Fibroblast of lung (primary cell): Measurements from ENCODE around the gene RBFOX1. TPM values are rescaled to one million over a fixed set of nuclear protein-coding genes. Genes with fewer than 3 reads are reported as not detected.

Experiments used
- DNase-seq, 2 donors: peaks; one replicate each; pipeline versions ENCODE4 v3.0.0 to v3.0.0-alpha.2; 2010; ENCODE audit warnings: low read depth in 2 of 2
- H2AFZ ChIP-seq: 2 replicates; pipeline ENCODE4 v1.5.1; 2012; ENCODE audit warnings: low read length, control low read depth, inconsistent platforms
- H3K27ac ChIP-seq: 2 replicates; pipeline ENCODE4 v1.5.1; 2011; ENCODE audit warnings: low read length, control low read depth; ENCODE audit not compliant: insufficient read depth
- H3K27me3 ChIP-seq: 2 replicates; pipeline ENCODE4 v1.5.1; 2011; ENCODE audit warnings: mild to moderate bottlenecking, low read length; ENCODE audit not compliant: control insufficient read depth, insufficient read depth
- H3K36me3 ChIP-seq: 2 replicates; pipeline ENCODE4 v1.5.1; 2011; ENCODE audit warnings: low read length; ENCODE audit not compliant: control insufficient read depth, insufficient read depth
- H3K4me1 ChIP-seq: 2 replicates; pipeline ENCODE4 v1.5.1; 2011; ENCODE audit warnings: low read length; ENCODE audit not compliant: control insufficient read depth, insufficient read depth; ENCODE audit errors: extremely low read depth
- H3K4me2 ChIP-seq: 2 replicates; pipeline ENCODE4 v1.5.1; 2011; ENCODE audit warnings: low read length, control low read depth; ENCODE audit not compliant: insufficient read depth; ENCODE audit errors: extremely low read depth
- H3K4me3 ChIP-seq, 4 experiments: fragments of 200-600 bp in 1 of 4; sonication (generic) in 1 of 4; replicated peaks in 1 of 4; 2 replicates each; pipeline ENCODE4 v1.5.1; 2011 to 2016; ENCODE audit warnings: low read length in 4 of 4, low read depth in 3 of 4, mild to moderate bottlenecking in 3 of 4, control low read depth in 2 of 4, inconsistent platforms in 1 of 4, mixed read lengths in 1 of 4; ENCODE audit not compliant: insufficient read depth in 1 of 4; ENCODE audit errors: control extremely low read depth in 1 of 4
- H3K79me2 ChIP-seq: 2 replicates; pipeline ENCODE4 v1.5.1; 2012; ENCODE audit warnings: mild to moderate bottlenecking, low read length, inconsistent platforms; ENCODE audit not compliant: control insufficient read depth, insufficient read depth
- H3K9ac ChIP-seq: 2 replicates; pipeline ENCODE4 v1.5.1; 2011; ENCODE audit warnings: mild to moderate bottlenecking, low read length, control low read depth; ENCODE audit not compliant: insufficient read depth
- H3K9me3 ChIP-seq: 2 replicates; pipeline ENCODE4 v1.5.1; 2012; ENCODE audit warnings: low read depth, low read length; ENCODE audit not compliant: control insufficient read depth, insufficient read depth
- H4K20me1 ChIP-seq: 2 replicates; pipeline ENCODE4 v1.5.1; 2011; ENCODE audit warnings: low read length; ENCODE audit not compliant: control insufficient read depth, insufficient read depth; ENCODE audit errors: extremely low read depth
- CTCF ChIP-seq, 2 donors: IDR thresholded peaks in 1 of 2; conservative IDR thresholded peaks in 1 of 2; 1 replicate in 1 of 2; 2 replicates in 1 of 2; pipeline ENCODE4 v1.5.1; 2011 to 2012; ENCODE audit warnings: low read length in 2 of 2, control low read depth in 1 of 2, inconsistent platforms in 1 of 2, low read depth in 1 of 2, mild to moderate bottlenecking in 1 of 2
- EZH2 ChIP-seq: IDR thresholded peaks from 2 replicates; pipeline ENCODE4 v1.5.1; 2012; ENCODE audit warnings: low read length, control low read depth, mild to moderate bottlenecking; ENCODE audit errors: missing control alignments
- polyA plus RNA-seq, 2 donors: library from polyadenylated mRNA; depleted of rRNA in 1 of 2; stranded (reverse) in 1 of 2; unstranded in 1 of 2; fragments of >200 nt; gene quantifications; 2 replicates each; pipeline ENCODE4 v1.2.1, GENCODE V29; 2011 to 2012; ENCODE audit warnings: missing spikeins in 1 of 2
- total RNA-seq: library from RNA; depleted of rRNA; stranded (reverse); fragments of >200 nt; gene quantifications from 2 replicates; pipeline ENCODE4 v1.2.1, GENCODE V29; 2014

RBFOX1 gene
- total and polyA plus RNA-seq, 2 donors (not counting 1 experiment from before 2014, with no cell fraction given) = not detected

DNA sequence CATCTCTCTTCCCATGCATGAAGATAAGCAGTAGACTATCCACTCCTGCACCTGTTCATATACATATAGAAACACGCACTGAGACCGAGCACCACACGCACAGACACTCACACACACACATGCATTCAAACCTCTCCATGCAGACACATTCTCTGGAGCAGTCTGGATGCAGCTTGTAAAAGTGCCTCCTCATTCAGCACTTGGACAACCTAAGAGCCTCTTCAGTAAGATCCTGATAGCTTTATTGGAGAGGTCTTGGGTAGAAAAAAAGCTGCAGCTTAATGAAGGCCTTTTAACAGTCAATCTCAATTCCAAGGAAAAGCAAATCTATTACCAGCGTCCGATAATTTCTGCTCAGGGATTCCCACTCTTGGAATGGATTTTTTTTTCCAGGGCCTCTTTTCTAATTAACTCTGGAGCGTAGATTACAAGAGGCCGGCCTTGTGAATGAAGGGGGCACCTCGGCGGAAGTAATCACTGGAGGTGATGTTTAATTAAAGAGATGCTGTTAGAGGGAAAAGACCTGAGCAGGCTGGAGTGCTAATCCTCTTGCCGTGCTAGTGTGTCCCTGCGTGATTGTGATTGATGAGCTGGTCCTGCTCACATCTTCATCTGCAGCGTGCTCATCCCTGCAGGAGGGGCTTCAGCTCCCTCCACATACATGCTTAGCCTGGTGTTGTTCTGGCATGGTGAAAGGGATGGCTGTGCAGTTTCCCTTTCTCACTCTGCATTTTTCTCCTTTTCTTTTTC, 155.1 kb downstream of the RBFOX1 start:
- Histone ChIP-seq H3K79me2 (no peaks in the 10 kb centered on the region), H3K9me3 (no peaks in the 10 kb centered on the region), H3K4me2 (no peak overlapping the region), H2AFZ (no peak overlapping the region), H3K36me3 (no peaks in the 10 kb centered on the region), H3K27me3 (no peaks in the 10 kb centered on the region), H3K4me3 (no peak overlapping the region), H3K9ac (no peak overlapping the region), H4K20me1 (no peaks in the 10 kb centered on the region), H3K27ac (no peak overlapping the region), H3K4me1 (no peaks in the 10 kb centered on the region)
- no peak for DNase-seq
- no peak for TF ChIP-seq EZH2

- Histone ChIP-seq H3K36me3 (no peaks in the 10 kb centered on the region), H3K4me1 (no peaks in the 10 kb centered on the region), H3K79me2 (no peaks in the 10 kb centered on the region), H2AFZ (no peak overlapping the region), H3K4me2 (no peak overlapping the region), H3K9ac (no peak overlapping the region), H3K27ac (no peak overlapping the region), H4K20me1 (no peaks in the 10 kb centered on the region), H3K27me3 (no peaks in the 10 kb centered on the region), H3K9me3 (no peaks in the 10 kb centered on the region), H3K4me3 (no peak overlapping the region)
- DNase-seq = no peak
- TF ChIP-seq CTCF (conservative IDR thresholded peaks at IDR 0.05 in 1 of 2, IDR thresholded peaks at IDR 0.05 in 1 of 2; ENCODE audit: low read depth in 1 of 2, low read length in 2 of 2) (no peak), EZH2 (no peak)
These were observed 159.5 kb downstream of the RBFOX1 start for GRCh38 chr16:7492122-7492521.

DNA sequence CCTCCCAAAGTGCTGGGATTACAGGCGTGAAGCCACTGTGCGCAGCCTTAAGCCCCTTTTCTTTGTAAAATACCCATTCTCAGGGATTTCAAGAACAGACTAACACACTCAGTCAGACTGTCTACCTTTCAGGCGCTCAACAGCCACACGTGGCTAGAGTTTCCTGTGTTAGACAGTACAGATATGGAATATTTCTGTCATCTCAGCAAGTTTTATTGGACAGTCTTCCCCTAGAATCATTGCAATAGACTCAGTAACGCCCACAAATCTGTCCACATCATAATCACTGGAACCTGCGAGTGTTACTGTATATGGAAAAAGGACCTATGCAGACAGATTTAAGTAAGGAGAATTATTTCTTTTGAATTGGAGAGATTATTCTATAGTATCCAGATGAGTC, 160.5 kb downstream of the RBFOX1 start:
- H2AFZ ChIP-seq = no peak overlapping the region
- H4K20me1 ChIP-seq = no peaks in the 10 kb centered on the region
- H3K79me2 ChIP-seq = no peaks in the 10 kb centered on the region
- TF ChIP-seq EZH2 (no peak), CTCF (conservative IDR thresholded peaks at IDR 0.05 in 1 of 2, IDR thresholded peaks at IDR 0.05 in 1 of 2; ENCODE audit: low read depth in 1 of 2, low read length in 2 of 2) (no peak)
- H3K27ac ChIP-seq = no peak overlapping the region
- H3K36me3 ChIP-seq = no peaks in the 10 kb centered on the region
- no peak overlapping the region for H3K4me3 ChIP-seq
- no peak overlapping the region for H3K4me2 ChIP-seq
- no peaks in the 10 kb centered on the region for H3K9me3 ChIP-seq
- no peaks in the 10 kb centered on the region for H3K27me3 ChIP-seq
- DNase-seq = no peak
- no peak overlapping the region for H3K9ac ChIP-seq
- no peaks in the 10 kb centered on the region for H3K4me1 ChIP-seq
